K562 (cell line): ENCODE data around the gene CELA3A.

Experiments
- CTCF ChIP-seq, 3 experiments: IDR thresholded peaks in 2 of 3; conservative IDR thresholded peaks in 1 of 3; 2 replicates each; pipeline ENCODE4 v1.5.1; 2011 to 2012; ENCODE audit warnings: low read length in 3 of 3, mild to moderate bottlenecking in 3 of 3, control low read depth in 2 of 3, improper control_type of control experiment in 1 of 3, inconsistent platforms in 1 of 3, low read depth in 1 of 3, mixed read lengths in 1 of 3, moderate library complexity in 1 of 3; ENCODE audit not compliant: insufficient read depth in 2 of 3
- ELK1 ChIP-seq: sonication (generic); formaldehyde crosslinking; IDR thresholded peaks from 2 replicates; pipeline ENCODE4 v1.8.1; 2022; ENCODE audit warnings: missing genetic modification reagents
- MXD1 ChIP-seq: fragments of 250-450 bp; sonication (Bioruptor Pico); IDR thresholded peaks from 2 replicates; pipeline ENCODE4 v1.8.0; 2021; ENCODE audit warnings: borderline replicate concordance, mild to moderate bottlenecking, moderate library complexity; ENCODE audit not compliant: poor library complexity, severe bottlenecking
- NCOA1 ChIP-seq: fragments of 450-650 bp; IDR thresholded peaks from 2 replicates; pipeline ENCODE4 v1.6.1; 2016; ENCODE audit warnings: low read depth
- NFIX ChIP-seq: fragments of 250-450 bp; sonication (Bioruptor Pico); IDR thresholded peaks from 2 replicates; pipeline ENCODE4 v1.4.0; 2020; ENCODE audit warnings: low read depth, mild to moderate bottlenecking, moderate library complexity
- POLR2AphosphoS2 ChIP-seq: IDR thresholded peaks from 2 replicates; pipeline ENCODE4 v1.6.1; 2012; ENCODE audit warnings: low read length, improper control_type of control experiment
- SIN3A ChIP-seq, 2 experiments: fragments of 150-350 bp in 1 of 2; IDR thresholded peaks; 2 replicates each; pipeline ENCODE4 v1.6.1; 2011 to 2016; ENCODE audit warnings: borderline replicate concordance in 2 of 2, low read depth in 2 of 2, low read length in 2 of 2, mild to moderate bottlenecking in 2 of 2, moderate library complexity in 2 of 2; ENCODE audit not compliant: control insufficient read depth in 1 of 2
- TEAD1 ChIP-seq, 2 experiments: fragments of 450-650 bp in 1 of 2; sonication (generic) in 1 of 2; formaldehyde crosslinking; IDR thresholded peaks; 2 replicates each; pipeline versions ENCODE4 v1.4.0 to v1.8.0; 2020 to 2022; ENCODE audit warnings: mild to moderate bottlenecking in 2 of 2, missing genetic modification reagents in 1 of 2
- ZBTB12 ChIP-seq: fragments of 250-450 bp; sonication (Bioruptor Pico); IDR thresholded peaks from 2 replicates; pipeline ENCODE4 v1.4.0; 2020

GRCh38 chr1:21955501-21956281 lies 45.8 kb upstream of the CELA3A start:
- TF ChIP-seq MXD1 (CRISPR knock-in tag): no peak
- TF ChIP-seq SIN3A (IDR thresholded peaks at IDR 0.05; ENCODE audit: borderline replicate concordance in 2 of 2, control insufficient read depth in 1 of 2, low read depth in 2 of 2, low read length in 2 of 2): no peak
- no peak for TF ChIP-seq ELK1 (CRISPR knock-in tag)
- TF ChIP-seq CTCF (IDR thresholded peaks at IDR 0.05 in 2 of 3, conservative IDR thresholded peaks at IDR 0.05 in 1 of 3; ENCODE audit: insufficient read depth in 2 of 3, low read depth in 1 of 3, low read length in 3 of 3): no peak
- TF ChIP-seq TEAD1 (CRISPR knock-in tag; IDR thresholded peaks at IDR 0.05): no peak
- TF ChIP-seq NCOA1: no peak
- TF ChIP-seq NFIX (CRISPR knock-in tag): no peak
- TF ChIP-seq POLR2AphosphoS2: no peak
- no peak for TF ChIP-seq ZBTB12 (CRISPR knock-in tag)
